HepG2 (cell line): ENCODE results near the gene UGT8. TPM values are rescaled to one million over a fixed set of nuclear protein-coding genes. Genes with fewer than 3 reads are reported as not detected.

Experiments
- ATAC-seq: fragments of 200-7000 bp; cut with Tn5 transposase; 3 replicates; pipeline ENCODE4 v1.9.1; 2020; ENCODE audit warnings: mild to moderate bottlenecking, moderate library complexity
- BruUV-seq: library from RNA; stranded (reverse); fragments of 400-500 nt; replicated peaks from 2 replicates; lab custom pipeline; 2021; lab: Mats Ljungman, UMichigan
- CTCF ChIA-PET: fragments of 300-600 bp; formaldehyde crosslinking; extraction: SDS; loops from one replicate; lab custom pipeline; 2021; ENCODE audit warnings: low total read pairs, inconsistent platforms, low intra/inter-chr PET ratio; lab: Yijun Ruan, JAX
- POLR2A ChIA-PET: fragments of 350-600 bp; sonication (Branson Sonifier 250); formaldehyde crosslinking; loops from one replicate; lab custom pipeline; 2020; ENCODE audit warnings: antibody characterized with exemption, inconsistent platforms; lab: Yijun Ruan, JAX
- DNase-seq: peaks from one replicate; pipeline ENCODE4 v3.0.0-alpha.2; 2015; ENCODE audit warnings: low spot score
- FAIRE-seq: peaks from 3 replicates; lab custom pipeline; 2011; peaks lifted over from hg19 to GRCh38; lab: Jason Lieb, UNC
- H2AFZ ChIP-seq: one replicate; pipeline ENCODE4 v1.6.1; 2011; ENCODE audit warnings: low read length, inconsistent platforms
- H3K27ac ChIP-seq: fragments of 300-600 bp; 3 replicates; pipeline ENCODE4 v1.8.0; 2011; ENCODE audit warnings: mixed run types, mild to moderate bottlenecking, mixed read lengths, low read length, inconsistent platforms; ENCODE audit not compliant: insufficient read depth; ENCODE audit errors: extremely low read length
- H3K27me3 ChIP-seq, 2 experiments: fragments of 200-600 bp in 1 of 2; 2 replicates in 1 of 2; 3 replicates in 1 of 2; pipeline versions ENCODE4 v1.6.0 to v1.8.0; 2011; ENCODE audit warnings: low read length in 2 of 2, mild to moderate bottlenecking in 2 of 2, moderate library complexity in 2 of 2, inconsistent platforms in 1 of 2; ENCODE audit not compliant: insufficient read depth in 2 of 2, control insufficient read depth in 1 of 2
- H3K36me3 ChIP-seq, 2 experiments: fragments of 200-600 bp in 1 of 2; replicated peaks in 1 of 2; 2 replicates in 1 of 2; 3 replicates in 1 of 2; pipeline versions ENCODE4 v1.5.1 to v1.8.0; 2011; ENCODE audit warnings: low read length in 2 of 2, inconsistent platforms in 1 of 2; ENCODE audit not compliant: insufficient read depth in 2 of 2, control insufficient read depth in 1 of 2
- H3K4me1 ChIP-seq: 2 replicates; pipeline ENCODE4 v1.5.1; 2012; ENCODE audit warnings: low read length, inconsistent platforms; ENCODE audit not compliant: insufficient read depth
- H3K4me2 ChIP-seq: 2 replicates; pipeline ENCODE4 v1.6.0; 2011; ENCODE audit warnings: low read depth, low read length, inconsistent platforms
- H3K4me3 ChIP-seq, 3 experiments: fragments of 200-600 bp in 1 of 3; sonication (generic), shearing (Covaris generic) in 1 of 3; replicated peaks in 1 of 3; 2 replicates each; pipeline ENCODE4 v1.5.1; 2011 to 2016; ENCODE audit warnings: low read length in 3 of 3, inconsistent platforms in 2 of 3, low read depth in 2 of 3, mild to moderate bottlenecking in 2 of 3, control low read depth in 1 of 3, mixed read lengths in 1 of 3; ENCODE audit not compliant: insufficient read depth in 1 of 3
- H3K79me2 ChIP-seq: one replicate; pipeline ENCODE4 v1.6.1; 2011; ENCODE audit warnings: low read length, inconsistent platforms; ENCODE audit not compliant: insufficient read depth
- H3K9ac ChIP-seq: 2 replicates; pipeline ENCODE4 v1.6.0; 2011; ENCODE audit warnings: mild to moderate bottlenecking, low read depth, low read length, inconsistent platforms; ENCODE audit not compliant: insufficient read depth
- H3K9me3 ChIP-seq: 2 replicates; pipeline ENCODE4 v1.5.1; 2012; ENCODE audit warnings: mild to moderate bottlenecking, low read length
- H4K20me1 ChIP-seq: 2 replicates; pipeline ENCODE4 v1.6.0; 2011; ENCODE audit warnings: inconsistent platforms, mild to moderate bottlenecking, low read length, moderate library complexity; ENCODE audit not compliant: insufficient read depth
- HNF4A ChIP-seq: sonication (generic); formaldehyde crosslinking; IDR thresholded peaks from 2 replicates; pipeline ENCODE4 v1.4.0; 2020; ENCODE audit warnings: missing genetic modification reagents
- HNRNPUL1 ChIP-seq: fragments of 200-400 bp; formaldehyde crosslinking; IDR thresholded peaks from 2 replicates; pipeline ENCODE4 v1.6.1; 2017; ENCODE audit warnings: low read depth, mild to moderate bottlenecking, low read length, moderate library complexity
- KDM2A ChIP-seq: sonication (generic); formaldehyde crosslinking; IDR thresholded peaks from 2 replicates; pipeline ENCODE4 v1.4.0; 2020; ENCODE audit warnings: low read depth, missing genetic modification reagents, borderline replicate concordance
- MAFK ChIP-seq, 2 experiments: IDR thresholded peaks in 1 of 2; conservative IDR thresholded peaks in 1 of 2; 2 replicates each; pipeline ENCODE4 v1.6.1; 2011; ENCODE audit warnings: improper control_type of control experiment in 2 of 2, low read length in 2 of 2
- MBNL3 ChIP-seq: fragments of 250-450 bp; sonication (Bioruptor Pico); conservative IDR thresholded peaks from 2 replicates; pipeline ENCODE4 v1.8.0; 2022; ENCODE audit warnings: mild to moderate bottlenecking, inconsistent platforms
- MIXL1 ChIP-seq: IDR thresholded peaks from 2 replicates; pipeline ENCODE4 v1.6.1; 2016
- NBN ChIP-seq: fragments of 450-650 bp; conservative IDR thresholded peaks from 2 replicates; pipeline ENCODE4 v1.6.1; 2017
- RFX3 ChIP-seq: IDR thresholded peaks from 2 replicates; pipeline ENCODE4 v1.6.1; 2016; ENCODE audit warnings: missing biosample characterization, missing genetic modification reagents
- SP140L ChIP-seq: sonication (generic); formaldehyde crosslinking; IDR thresholded peaks from 2 replicates; pipeline ENCODE4 v1.4.0; 2020; ENCODE audit warnings: missing genetic modification reagents, borderline replicate concordance
- TFDP1 ChIP-seq: IDR thresholded peaks from 2 replicates; pipeline ENCODE4 v1.6.1; 2016; ENCODE audit warnings: missing compliant biosample characterization, missing genetic modification reagents, borderline replicate concordance
- ZBTB7A ChIP-seq: sonication (generic); formaldehyde crosslinking; IDR thresholded peaks from 2 replicates; pipeline ENCODE4 v1.8.0; 2022; ENCODE audit warnings: mild to moderate bottlenecking, missing genetic modification reagents
- ZNF101 ChIP-seq: sonication (generic); formaldehyde crosslinking; IDR thresholded peaks from 2 replicates; pipeline ENCODE4 v1.4.0; 2020; ENCODE audit warnings: mild to moderate bottlenecking, low read depth, missing genetic modification reagents, borderline replicate concordance
- ZNF350 ChIP-seq: sonication (generic); formaldehyde crosslinking; IDR thresholded peaks from 2 replicates; pipeline ENCODE4 v1.4.0; 2020; ENCODE audit warnings: mild to moderate bottlenecking, low read depth, missing genetic modification reagents, borderline replicate concordance
- ZNF598 ChIP-seq: sonication (generic); formaldehyde crosslinking; IDR thresholded peaks from 2 replicates; pipeline ENCODE4 v1.5.1; 2020; ENCODE audit warnings: mild to moderate bottlenecking, missing genetic modification reagents, borderline replicate concordance
- ZNF704 ChIP-seq: sonication (generic); formaldehyde crosslinking; IDR thresholded peaks from 2 replicates; pipeline ENCODE4 v1.8.1; 2023; ENCODE audit warnings: mild to moderate bottlenecking, inconsistent platforms, moderate library complexity, missing genetic modification reagents, borderline replicate concordance
- ZNF775 ChIP-seq: sonication (generic); formaldehyde crosslinking; IDR thresholded peaks from 2 replicates; pipeline ENCODE4 v1.4.0; 2020; ENCODE audit warnings: missing genetic modification reagents, mild to moderate bottlenecking, moderate library complexity, borderline replicate concordance
- WGBS: methylation state at CpG from one replicate; pipeline ENCODE4 v1.1.6; 2017; ENCODE audit warnings: low lambda C conversion rate; 5-methylcytosine and 5-hydroxymethylcytosine counted together
- in situ Hi-C: cut with HindIII; loops from 2 replicates; pipeline ENCODE4 v1.10.0; 2017; ENCODE audit warnings: low pct_unique_long_range_greater_than_20kb; ENCODE audit not compliant: extremely low pct_ligation_motif_present
- intact Hi-C: fragments of 100-400 bp; cut with micrococcal nuclease; formaldehyde crosslinking; loops from one replicate; pipeline ENCODE4 v1.10.0; 2022; ENCODE audit not compliant: unreplicated experiment
- polyA plus RNA-seq, 8 experiments: library from polyadenylated mRNA; depleted of rRNA in 3 of 8; stranded (reverse) in 7 of 8; unstranded in 1 of 8; fragments of >200 nt; fragmentation: Illumina TruSeq in 4 of 8; extraction: Trizol in 4 of 8; gene quantifications; 2 replicates each; pipeline versions ENCODE4 v1.2.1 to v1.2.3, GENCODE V29; 2011 to 2016; ENCODE audit warnings: low read depth in 4 of 8, missing spikeins in 1 of 8, mixed read lengths in 1 of 8; ENCODE audit not compliant: insufficient read depth in 1 of 8
- total RNA-seq, 5 experiments: library from RNA; depleted of rRNA; stranded (reverse); fragments of >200 nt; fragmentation: Illumina TruSeq; extraction: Trizol; gene quantifications; 2 replicates each; pipeline ENCODE4 v1.2.3, GENCODE V29; 2016; ENCODE audit warnings: low read depth in 1 of 5
- TF ChIP-seq, protein P1 (sequence below): sonication (generic); formaldehyde crosslinking; IDR thresholded peaks from 2 replicates; pipeline ENCODE4 v1.4.0; 2020; ENCODE audit warnings: missing genetic modification reagents, borderline replicate concordance
- TF ChIP-seq, protein P2 (sequence below): sonication (generic); formaldehyde crosslinking; IDR thresholded peaks from 2 replicates; pipeline ENCODE4 v1.5.1; 2020; ENCODE audit warnings: missing genetic modification reagents, mild to moderate bottlenecking, borderline replicate concordance

Gene UGT8
- total and polyA plus RNA-seq, 2 of the 13 experiments (the other 11 are each of a cell fraction or from before 2014, with no cell fraction given): not detected

GRCh38 chr4:114626196-114626595 is 27.6 kb downstream of the UGT8 start:
- intact Hi-C loops: no loop called here
- TF ChIP-seq MBNL3 (CRISPR knock-in tag) (no peak), ZNF704 (no peak), ZNF775 (CRISPR knock-in tag) (no peak), KDM2A (CRISPR knock-in tag) (no peak), HNF4A (CRISPR knock-in tag) (no peak), SP140L (no peak), TFDP1 (no peak), ZNF598 (no peak), ZNF101 (CRISPR knock-in tag) (no peak), MAFK (conservative IDR thresholded peaks at IDR 0.05 in 1 of 2, IDR thresholded peaks at IDR 0.05 in 1 of 2; ENCODE audit: low read length in 2 of 2) (no peak), ZNF350 (CRISPR knock-in tag) (no peak), MIXL1 (no peak), RFX3 (CRISPR knock-in tag) (no peak), ZBTB7A (no peak), HNRNPUL1 (no peak), NBN (no peak)
- TF ChIP-seq, protein P1, sequence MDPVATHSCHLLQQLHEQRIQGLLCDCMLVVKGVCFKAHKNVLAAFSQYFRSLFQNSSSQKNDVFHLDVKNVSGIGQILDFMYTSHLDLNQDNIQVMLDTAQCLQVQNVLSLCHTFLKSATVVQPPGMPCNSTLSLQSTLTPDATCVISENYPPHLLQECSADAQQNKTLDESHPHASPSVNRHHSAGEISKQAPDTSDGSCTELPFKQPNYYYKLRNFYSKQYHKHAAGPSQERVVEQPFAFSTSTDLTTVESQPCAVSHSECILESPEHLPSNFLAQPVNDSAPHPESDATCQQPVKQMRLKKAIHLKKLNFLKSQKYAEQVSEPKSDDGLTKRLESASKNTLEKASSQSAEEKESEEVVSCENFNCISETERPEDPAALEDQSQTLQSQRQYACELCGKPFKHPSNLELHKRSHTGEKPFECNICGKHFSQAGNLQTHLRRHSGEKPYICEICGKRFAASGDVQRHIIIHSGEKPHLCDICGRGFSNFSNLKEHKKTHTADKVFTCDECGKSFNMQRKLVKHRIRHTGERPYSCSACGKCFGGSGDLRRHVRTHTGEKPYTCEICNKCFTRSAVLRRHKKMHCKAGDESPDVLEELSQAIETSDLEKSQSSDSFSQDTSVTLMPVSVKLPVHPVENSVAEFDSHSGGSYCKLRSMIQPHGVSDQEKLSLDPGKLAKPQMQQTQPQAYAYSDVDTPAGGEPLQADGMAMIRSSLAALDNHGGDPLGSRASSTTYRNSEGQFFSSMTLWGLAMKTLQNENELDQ (CRISPR knock-in tag): no peak
- TF ChIP-seq, protein P2, sequence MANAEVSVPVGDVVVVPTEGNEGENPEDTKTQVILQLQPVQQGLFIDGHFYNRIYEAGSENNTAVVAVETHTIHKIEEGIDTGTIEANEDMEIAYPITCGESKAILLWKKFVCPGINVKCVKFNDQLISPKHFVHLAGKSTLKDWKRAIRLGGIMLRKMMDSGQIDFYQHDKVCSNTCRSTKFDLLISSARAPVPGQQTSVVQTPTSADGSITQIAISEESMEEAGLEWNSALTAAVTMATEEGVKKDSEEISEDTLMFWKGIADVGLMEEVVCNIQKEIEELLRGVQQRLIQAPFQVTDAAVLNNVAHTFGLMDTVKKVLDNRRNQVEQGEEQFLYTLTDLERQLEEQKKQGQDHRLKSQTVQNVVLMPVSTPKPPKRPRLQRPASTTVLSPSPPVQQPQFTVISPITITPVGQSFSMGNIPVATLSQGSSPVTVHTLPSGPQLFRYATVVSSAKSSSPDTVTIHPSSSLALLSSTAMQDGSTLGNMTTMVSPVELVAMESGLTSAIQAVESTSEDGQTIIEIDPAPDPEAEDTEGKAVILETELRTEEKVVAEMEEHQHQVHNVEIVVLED (CRISPR knock-in tag): no peak
- TF ChIP-seq, all 625 proteins: peak for 0
- Histone ChIP-seq H3K36me3 (no peaks in the 10 kb centered on the region), H3K4me2 (no peak overlapping the region), H3K27me3 (no peaks in the 10 kb centered on the region), H3K9ac (no peak overlapping the region), H2AFZ (no peak overlapping the region), H3K9me3 (no peaks in the 10 kb centered on the region), H3K4me3 (no peak overlapping the region), H3K4me1 (no peaks in the 10 kb centered on the region), H3K79me2 (no peaks in the 10 kb centered on the region), H3K27ac (no peak overlapping the region), H4K20me1 (no peaks in the 10 kb centered on the region)
- POLR2A ChIA-PET: no interaction called here
- in situ Hi-C loops: no loop called here
- no peak for ATAC-seq
- CTCF ChIA-PET: no interaction called here
- no peak for FAIRE-seq
- DNase-seq: no peak
- WGBS: 19% methylated on average over 2 of the region's 2 CpGs
- no TSS peak for BruUV-seq
